Body of pancreas (tissue), 4 donors: ENCODE measurements around the gene CAST. TPM values are rescaled to one million over a fixed set of nuclear protein-coding genes. Genes with fewer than 3 reads are reported as not detected.

Experiments
- ATAC-seq: fragments of 150-250 bp; one replicate; pipeline ENCODE4 v1.9.1; 2016
- DNase-seq, 4 donors: peaks; one replicate each; pipeline ENCODE4 v3.0.0-alpha.2; 2019
- H3K27ac ChIP-seq, 4 donors: fragments of 200-600 bp; sonication (generic); 1 replicate in 3 of 4; 2 replicates in 1 of 4; pipeline versions ENCODE4 v1.5.1 to v1.6.1; 2016 to 2019; ENCODE audit warnings: mild to moderate bottlenecking in 1 of 4, mixed read lengths in 1 of 4, moderate library complexity in 1 of 4
- H3K27me3 ChIP-seq, 2 donors: fragments of 200-600 bp; sonication (generic); one replicate each; pipeline ENCODE4 v1.6.0; 2016; ENCODE audit warnings: mild to moderate bottlenecking in 1 of 2
- H3K36me3 ChIP-seq, 2 donors: fragments of 200-600 bp; sonication (generic); replicated peaks in 1 of 2; 2 replicates each; pipeline ENCODE4 v1.5.1; 2016; ENCODE audit warnings: low read depth in 2 of 2; ENCODE audit not compliant: insufficient read depth in 1 of 2
- H3K4me1 ChIP-seq: fragments of 200-600 bp; sonication (generic); one replicate; pipeline ENCODE4 v1.6.0; 2016
- H3K4me3 ChIP-seq, 2 donors: fragments of 200-600 bp; sonication (generic); 1 replicate in 1 of 2; 2 replicates in 1 of 2; pipeline ENCODE4 v1.5.1; 2016 to 2019
- H3K9me3 ChIP-seq, 3 donors: fragments of 200-600 bp; sonication (generic); 1 replicate in 2 of 3; 2 replicates in 1 of 3; pipeline ENCODE4 v1.5.1; 2016
- CTCF ChIP-seq, 7 experiments: fragments of 450-650 bp in 4 of 7; fragments of 200-600 bp in 3 of 7; sonication (generic) in 3 of 7; IDR thresholded peaks; one replicate each; pipeline ENCODE4 v1.5.1; 2016 to 2019; ENCODE audit warnings: antibody characterized with exemption in 7 of 7
- POLR2A ChIP-seq, 3 donors: fragments of 450-650 bp; IDR thresholded peaks; one replicate each; pipeline ENCODE4 v1.6.1; 2016; ENCODE audit warnings: antibody characterized with exemption in 3 of 3, mild to moderate bottlenecking in 2 of 3
- WGBS, 2 donors: methylation state at CpG; one replicate each; pipeline ENCODE4 v1.1.5; 2017; 5-methylcytosine and 5-hydroxymethylcytosine counted together
- intact Hi-C: fragments of 100-400 bp; cut with DNase I; formaldehyde crosslinking; loops from one replicate; pipeline ENCODE4 v1.15.1; 2023
- total RNA-seq, 2 donors: library from RNA; depleted of rRNA; stranded (reverse); fragments of >200 nt; gene quantifications; one replicate each; pipeline ENCODE4 v1.1.0, GENCODE V29; 2016

Gene CAST
- total RNA-seq, 2 donors from 2014 or later = 130 to 157 TPM

- Histone ChIP-seq H3K27ac (no peak overlapping the region), H3K4me3 (no peak overlapping the region), H3K9me3 (no peaks in the 10 kb centered on the region), H3K27me3 (no peaks in the 10 kb centered on the region), H3K36me3 (no peaks in the 10 kb centered on the region), H3K4me1 (peaks cover 38% of the 10 kb centered on the region)
- 20 to 23% methylated on average over 3 of the region's 3 CpGs for WGBS, 2 donors
- TF ChIP-seq POLR2A (IDR thresholded peaks at IDR 0.05) = no peak
- TF ChIP-seq CTCF (IDR thresholded peaks at IDR 0.05) = no peak
- ATAC-seq (peak; percentile 31), DNase-seq (no peak)
- intact Hi-C loops = no loop called here
Observed at GRCh38 chr5:96709152-96709821, 47.1 kb downstream of the CAST start.

- intact Hi-C loops = no loop called here
- no peak overlapping the region for H3K27ac ChIP-seq
- no peaks in the 10 kb centered on the region for H3K9me3 ChIP-seq
- DNase-seq (no peak), ATAC-seq (no peak)
- TF ChIP-seq POLR2A (IDR thresholded peaks at IDR 0.05) = no peak
- no peak for TF ChIP-seq CTCF (IDR thresholded peaks at IDR 0.05)
- WGBS, 2 donors = 97% methylated on average over 2 of the region's 2 CpGs
- no peaks in the 10 kb centered on the region for H3K36me3 ChIP-seq
- H3K4me3 ChIP-seq = no peak overlapping the region
- peaks cover 56% of the 10 kb centered on the region for H3K4me1 ChIP-seq
- H3K27me3 ChIP-seq = no peaks in the 10 kb centered on the region
Observed at GRCh38 chr5:96712100-96712746, 50.0 kb downstream of the CAST start.

GRCh38 chr5:96714450-96714849 is 52.3 kb downstream of the CAST start:
- Histone ChIP-seq H3K4me3 (no peak overlapping the region), H3K27me3 (no peaks in the 10 kb centered on the region), H3K27ac (peak overlapping the region in 3 of 4 donors; percentile 74 to 88 (median 87)), H3K9me3 (no peaks in the 10 kb centered on the region), H3K36me3 (no peaks in the 10 kb centered on the region), H3K4me1 (peaks cover 69% of the 10 kb centered on the region)
- intact Hi-C loops = no loop called here
- TF ChIP-seq POLR2A (IDR thresholded peaks at IDR 0.05) (no peak), CTCF (IDR thresholded peaks at IDR 0.05) (no peak)
- peak in 1 of 4 donors; percentile 39 for DNase-seq
- ATAC-seq = peak; percentile 70

GRCh38 chr5:96714951-96715451 is 52.8 kb downstream of the CAST start:
- Histone ChIP-seq H3K9me3 (no peaks in the 10 kb centered on the region), H3K36me3 (no peaks in the 10 kb centered on the region), H3K27ac (peak overlapping the region; percentile 45 to 88 (median 80)), H3K27me3 (no peaks in the 10 kb centered on the region), H3K4me3 (no peak overlapping the region), H3K4me1 (peaks cover 69% of the 10 kb centered on the region)
- TF ChIP-seq POLR2A (IDR thresholded peaks at IDR 0.05) (peak in 1 of 3 donors; percentile 9), CTCF (IDR thresholded peaks at IDR 0.05) (peak in 1 of 7 experiments; percentile 3)
- peak; percentile 71 to 93 (median 80) for DNase-seq
- peak; percentile 93 for ATAC-seq
- intact Hi-C loops = no loop called here
- 2 to 9% methylated on average over 2 of the region's 2 CpGs for WGBS, 2 donors
